A549 treated with AZD9567 at 1 μM for 4 hours (cell line): ENCODE results near the gene RAPH1. TPM values are rescaled to one million over a fixed set of nuclear protein-coding genes. Genes with fewer than 3 reads are reported as not detected.

ENCODE experiments used
- total RNA-seq: library from RNA; stranded (reverse); fragments of 200-300 nt; extraction: Qiagen RNA extraction; gene quantifications from 5 replicates; pipeline ENCODE4 v1.2.3, GENCODE V29; 2022; ENCODE audit not compliant: insufficient read depth

The RAPH1 gene, protein sequence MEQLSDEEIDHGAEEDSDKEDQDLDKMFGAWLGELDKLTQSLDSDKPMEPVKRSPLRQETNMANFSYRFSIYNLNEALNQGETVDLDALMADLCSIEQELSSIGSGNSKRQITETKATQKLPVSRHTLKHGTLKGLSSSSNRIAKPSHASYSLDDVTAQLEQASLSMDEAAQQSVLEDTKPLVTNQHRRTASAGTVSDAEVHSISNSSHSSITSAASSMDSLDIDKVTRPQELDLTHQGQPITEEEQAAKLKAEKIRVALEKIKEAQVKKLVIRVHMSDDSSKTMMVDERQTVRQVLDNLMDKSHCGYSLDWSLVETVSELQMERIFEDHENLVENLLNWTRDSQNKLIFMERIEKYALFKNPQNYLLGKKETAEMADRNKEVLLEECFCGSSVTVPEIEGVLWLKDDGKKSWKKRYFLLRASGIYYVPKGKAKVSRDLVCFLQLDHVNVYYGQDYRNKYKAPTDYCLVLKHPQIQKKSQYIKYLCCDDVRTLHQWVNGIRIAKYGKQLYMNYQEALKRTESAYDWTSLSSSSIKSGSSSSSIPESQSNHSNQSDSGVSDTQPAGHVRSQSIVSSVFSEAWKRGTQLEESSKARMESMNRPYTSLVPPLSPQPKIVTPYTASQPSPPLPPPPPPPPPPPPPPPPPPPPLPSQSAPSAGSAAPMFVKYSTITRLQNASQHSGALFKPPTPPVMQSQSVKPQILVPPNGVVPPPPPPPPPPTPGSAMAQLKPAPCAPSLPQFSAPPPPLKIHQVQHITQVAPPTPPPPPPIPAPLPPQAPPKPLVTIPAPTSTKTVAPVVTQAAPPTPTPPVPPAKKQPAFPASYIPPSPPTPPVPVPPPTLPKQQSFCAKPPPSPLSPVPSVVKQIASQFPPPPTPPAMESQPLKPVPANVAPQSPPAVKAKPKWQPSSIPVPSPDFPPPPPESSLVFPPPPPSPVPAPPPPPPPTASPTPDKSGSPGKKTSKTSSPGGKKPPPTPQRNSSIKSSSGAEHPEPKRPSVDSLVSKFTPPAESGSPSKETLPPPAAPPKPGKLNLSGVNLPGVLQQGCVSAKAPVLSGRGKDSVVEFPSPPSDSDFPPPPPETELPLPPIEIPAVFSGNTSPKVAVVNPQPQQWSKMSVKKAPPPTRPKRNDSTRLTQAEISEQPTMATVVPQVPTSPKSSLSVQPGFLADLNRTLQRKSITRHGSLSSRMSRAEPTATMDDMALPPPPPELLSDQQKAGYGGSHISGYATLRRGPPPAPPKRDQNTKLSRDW
- total RNA-seq = 5.1 to 8.5 TPM (median 6.6 TPM) in 5 replicates

GRCh38 chr2:203535078-203535783 is at the start of gene RAPH1:
RAPH1 (minus strand) TSS chr2:203535301; CDS start chr2:203495353, 39,948 bp downstream.

Other genes with a start within 250 kb of the RAPH1 start
- 54.3 to 73.8 TPM (median 56.4 TPM) in 5 replicates for gene ABI2, start 206.9 kb downstream of the RAPH1 start, total RNA-seq
- gene CD28, start 171.3 kb upstream of the RAPH1 start, total RNA-seq = not detected in 5 replicates